NCI-H446 treated with DMSO at 0.1 percent for 48 hours (cell line): ENCODE measurements around the gene SLC38A7.
"Not testable (repeated sequence)": the region's sequence is repeated elsewhere in the genome, so short reads cannot be mapped to it uniquely, and the experiment has no call there.

Experiments used
- DNase-seq: peaks from one replicate; lab custom pipeline; 2025; lab: John Stamatoyannopoulos, UW

The SLC38A7 gene

DNA sequence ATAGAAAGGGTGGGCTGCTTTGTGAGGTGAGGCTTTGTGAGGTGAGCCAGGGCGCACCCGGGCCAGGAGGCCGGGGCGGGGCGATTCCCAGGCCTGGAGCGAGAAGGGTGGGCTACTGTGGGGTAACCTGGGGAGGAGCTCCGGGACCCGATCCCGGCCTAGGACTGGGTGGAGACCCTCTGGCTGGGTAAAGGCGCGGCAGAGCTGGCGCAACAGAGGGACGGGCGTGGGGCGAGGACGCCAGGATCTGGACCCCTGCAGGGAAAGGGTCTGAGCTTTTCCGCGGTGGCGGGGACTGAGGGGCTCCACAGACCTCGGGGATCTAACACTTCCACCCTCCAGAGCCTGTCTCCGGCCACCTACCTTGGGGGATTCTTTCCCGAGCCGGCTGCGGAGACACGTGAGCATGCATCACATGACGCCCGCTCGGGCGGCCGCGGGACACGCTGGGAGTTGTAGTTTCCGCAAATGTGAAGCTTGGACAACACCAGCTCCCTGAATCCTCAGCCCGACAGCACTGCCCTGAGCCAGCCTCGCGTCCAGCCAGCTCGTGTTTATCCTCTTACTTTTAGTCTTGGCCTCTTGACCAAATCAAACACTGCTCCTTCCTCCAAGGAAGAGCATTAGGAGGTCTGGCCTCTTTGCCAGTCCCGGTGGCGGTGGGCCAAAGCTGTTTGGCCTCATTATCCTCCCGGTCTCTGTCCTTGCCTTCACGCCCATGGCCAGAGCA, at the start of gene SLC38A7:
Gene SLC38A7 (minus strand): TSS at position 417 of the 730 bp plus-strand sequence. CDS start 4,644 bp downstream, outside the sequence.
- peak; percentile 3 for DNase-seq

- DNase-seq: peak; percentile 29
Measured at GRCh38 chr16:58733671-58734458, 49.3 kb upstream of the SLC38A7 start, which contains the start of gene GOT2. GOT2 (minus strand) TSS chr16:58734316; CDS start chr16:58734228, 88 bp downstream.

GRCh38 chr16:58733248-58733670, 48.7 kb upstream of the SLC38A7 start:
- DNase-seq: no peak

GRCh38 chr16:58732545-58733247, 48.1 kb upstream of the SLC38A7 start:
- no peak for DNase-seq

GRCh38 chr16:58730724-58731370, 46.3 kb upstream of the SLC38A7 start:
- no peak for DNase-seq

DNA sequence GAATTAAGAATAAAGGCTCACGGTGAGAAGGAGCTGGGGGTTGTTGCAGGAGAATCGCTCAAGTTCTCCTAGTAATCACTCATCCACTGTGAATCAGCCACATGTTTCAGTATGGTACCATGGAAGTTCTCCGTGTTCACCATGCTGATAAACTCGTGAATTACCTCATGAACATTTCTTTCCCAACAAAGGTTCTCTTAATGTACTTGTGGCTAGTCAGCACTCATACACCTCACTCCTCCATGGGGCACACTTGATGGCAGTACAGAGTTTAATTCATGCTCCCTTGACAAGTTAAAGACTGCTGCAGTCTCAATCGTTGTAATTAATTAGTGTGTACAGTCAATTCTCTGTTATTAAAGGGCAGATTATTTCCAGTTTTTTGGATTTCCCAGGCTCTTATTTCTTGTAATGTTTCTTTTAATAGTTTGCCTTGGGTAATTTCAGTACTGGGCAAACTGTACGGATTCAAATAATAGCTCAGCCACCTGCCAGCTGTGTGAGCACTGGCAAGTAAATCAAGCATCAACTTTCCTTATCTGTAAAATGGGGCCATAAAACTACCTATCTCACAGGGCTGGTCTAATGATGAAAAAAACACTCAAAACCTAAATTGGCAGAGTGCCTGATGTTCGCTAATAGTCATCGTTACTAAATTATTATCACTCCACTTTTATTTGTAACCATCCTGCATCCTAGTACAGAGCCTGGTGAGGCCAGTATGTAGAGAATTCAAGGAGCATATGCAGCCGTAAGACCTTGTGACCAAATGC, 43.4 kb upstream of the SLC38A7 start:
- DNase-seq: no peak

DNA sequence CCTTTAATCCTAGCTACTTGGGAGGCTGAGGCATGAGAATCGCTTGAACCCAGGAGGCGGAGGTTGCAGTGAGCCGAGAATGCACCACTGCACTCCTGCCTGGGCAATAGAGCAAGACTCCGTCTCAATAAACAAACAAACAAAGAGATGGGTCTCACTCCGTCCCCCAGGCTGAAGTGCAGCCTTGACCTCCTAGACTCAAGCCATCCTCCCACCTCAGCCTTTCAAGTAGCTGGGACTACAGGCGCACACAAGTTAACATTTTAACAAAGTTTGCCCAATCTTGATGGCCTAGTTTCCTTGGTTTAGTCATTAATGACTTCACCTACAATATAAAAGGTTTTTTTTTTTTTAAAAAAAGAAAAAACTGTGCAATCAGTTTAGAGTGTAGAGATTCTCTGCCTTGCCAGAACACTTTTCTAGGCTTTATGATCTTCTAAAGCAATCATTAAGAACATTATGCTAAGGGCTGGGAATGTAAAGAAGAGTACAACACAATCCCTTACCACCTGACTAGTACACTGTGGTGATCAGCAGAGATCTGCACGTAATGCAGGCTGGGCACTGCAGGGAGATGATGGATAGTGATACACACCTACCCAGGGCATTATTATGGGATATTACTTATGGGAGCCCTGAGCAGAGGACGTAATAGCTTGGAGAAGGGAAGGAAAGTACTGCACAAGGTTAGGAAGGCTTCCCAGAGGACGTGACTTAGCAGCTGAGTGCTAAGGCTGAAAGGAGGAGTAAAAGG, 42.6 kb upstream of the SLC38A7 start:
- no peak for DNase-seq

GRCh38 chr16:58723109-58723508, 38.5 kb upstream of the SLC38A7 start:
- DNase-seq: no peak

- no peak for DNase-seq
Measured at GRCh38 chr16:58717994-58718393, 33.4 kb upstream of the SLC38A7 start.

DNA sequence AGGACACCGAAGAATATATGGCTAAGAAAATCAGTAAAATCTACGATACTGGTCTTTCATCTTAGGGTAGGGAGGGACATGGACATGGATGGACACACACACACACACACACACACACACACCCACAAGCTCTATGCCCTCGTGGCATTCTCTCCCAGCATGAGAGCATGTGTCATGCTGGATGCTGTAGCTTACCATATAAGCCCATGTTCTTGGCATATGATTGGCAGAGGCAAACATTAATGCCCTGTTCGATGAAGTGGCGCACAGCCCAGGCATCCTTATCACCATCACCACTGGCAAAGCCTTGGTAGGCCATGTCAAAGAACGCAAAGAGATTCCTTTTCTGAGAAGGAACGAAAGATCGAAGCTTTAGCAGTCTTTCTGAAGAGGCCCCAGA, 31.9 kb upstream of the SLC38A7 start:
- DNase-seq: no peak

- no peak for DNase-seq
Measured at GRCh38 chr16:58713742-58714141, 29.2 kb upstream of the SLC38A7 start.

DNA sequence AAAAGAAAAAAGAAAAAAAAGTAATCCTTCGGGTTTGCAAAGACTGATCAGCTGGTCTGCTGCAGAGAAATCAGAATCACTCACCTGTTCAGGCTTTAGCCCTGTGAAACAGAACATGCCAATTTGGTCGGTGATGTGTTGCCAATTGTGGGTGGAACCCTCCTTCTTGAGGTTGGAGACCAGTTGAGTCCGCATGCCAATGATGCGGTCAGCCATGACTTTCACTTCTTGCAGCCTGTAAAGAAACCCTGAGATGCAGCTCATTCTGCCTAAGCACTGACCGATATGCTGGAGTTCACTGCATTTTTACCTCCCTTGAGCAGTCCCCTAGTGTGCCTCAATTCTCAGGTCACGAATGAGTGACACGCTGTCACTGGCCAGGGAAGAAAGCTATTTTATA, 24.8 kb upstream of the SLC38A7 start:
- DNase-seq: no peak

DNA sequence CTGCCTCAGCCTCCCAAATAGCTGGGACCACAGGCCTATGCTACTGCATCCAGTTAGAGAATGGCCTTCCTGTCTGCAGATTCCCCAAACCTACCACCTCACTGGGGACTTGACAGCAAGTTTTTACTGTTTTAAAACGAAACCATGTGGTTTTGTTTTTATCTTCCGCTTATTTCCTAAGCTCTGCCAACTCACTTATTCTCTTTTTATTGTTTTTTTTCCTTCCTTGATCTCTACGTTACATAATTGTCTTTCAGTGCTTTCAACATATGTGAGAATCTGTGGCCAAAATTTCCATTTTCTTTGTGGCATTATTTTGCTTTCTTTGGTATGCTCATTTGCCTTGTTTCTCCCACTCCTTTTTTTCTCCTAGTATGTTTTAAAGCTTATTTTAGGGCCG, 14.6 kb upstream of the SLC38A7 start:
- no peak for DNase-seq

DNA sequence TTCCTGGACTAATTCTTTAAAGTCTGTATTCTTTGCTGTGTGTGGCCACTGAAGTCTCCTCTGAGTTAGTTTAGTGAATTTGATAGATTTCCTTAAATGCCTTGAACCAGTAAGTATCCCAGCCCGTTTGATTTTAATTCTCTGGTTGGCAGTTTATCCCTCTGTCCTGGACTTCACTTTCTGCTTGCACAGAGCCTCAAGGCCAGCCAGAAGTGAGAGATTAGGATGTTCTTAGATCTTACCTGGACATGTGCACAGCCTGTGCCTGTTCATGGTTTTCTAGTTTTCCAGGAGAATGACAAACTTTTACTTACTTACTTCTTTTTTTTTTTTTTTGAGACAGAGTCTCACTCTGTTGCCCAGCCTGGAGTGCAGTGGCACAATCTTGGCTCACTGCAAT, 10.8 kb upstream of the SLC38A7 start:
- no peak for DNase-seq

- DNase-seq: no peak
Measured at GRCh38 chr16:58692450-58692849, 7.9 kb upstream of the SLC38A7 start.

GRCh38 chr16:58686985-58687706, 2.6 kb upstream of the SLC38A7 start:
- DNase-seq: not testable (repeated sequence)

- no peak for DNase-seq
Measured at GRCh38 chr16:58685084-58685449, 497 bp upstream of the SLC38A7 start.

DNA sequence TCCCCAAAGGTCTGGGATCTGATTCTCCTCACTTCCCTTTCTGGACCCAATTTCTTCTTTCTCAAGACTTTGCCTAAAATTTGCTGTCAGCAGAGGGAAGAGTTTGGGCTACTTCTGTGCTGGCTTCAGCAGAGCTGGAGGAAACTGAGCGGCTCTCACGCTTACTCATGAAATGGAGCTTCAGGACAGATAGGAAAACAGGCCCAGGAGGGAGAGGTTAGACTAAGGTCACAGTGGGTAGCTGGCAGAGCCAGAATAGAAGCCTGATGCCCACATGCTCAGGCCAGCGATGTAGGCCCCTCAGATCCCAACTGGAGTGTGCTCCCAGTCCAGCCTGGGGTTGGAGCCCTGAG, 593 bp downstream of the SLC38A7 start:
- DNase-seq: no peak

DNA sequence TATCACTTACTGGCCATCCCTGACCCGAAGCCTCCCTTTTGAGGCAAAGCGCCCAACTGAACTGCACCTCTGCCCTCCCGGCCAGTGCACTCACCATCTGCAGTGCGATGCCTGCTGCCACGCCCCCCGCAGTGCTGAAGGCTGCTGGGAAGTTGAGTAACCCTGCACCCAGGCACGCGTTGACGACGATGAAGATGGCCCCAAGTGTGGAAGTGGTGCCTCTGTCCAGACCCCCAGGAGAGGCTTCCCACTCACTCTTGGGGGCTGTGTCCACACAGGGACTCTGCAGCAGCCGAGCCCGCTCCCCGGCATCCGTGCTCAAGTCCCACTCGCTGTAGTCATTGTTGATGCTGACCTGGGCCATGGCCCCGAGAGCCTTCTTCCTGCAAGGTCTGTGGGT, 4.8 kb downstream of the SLC38A7 start:
- DNase-seq: no peak

DNA sequence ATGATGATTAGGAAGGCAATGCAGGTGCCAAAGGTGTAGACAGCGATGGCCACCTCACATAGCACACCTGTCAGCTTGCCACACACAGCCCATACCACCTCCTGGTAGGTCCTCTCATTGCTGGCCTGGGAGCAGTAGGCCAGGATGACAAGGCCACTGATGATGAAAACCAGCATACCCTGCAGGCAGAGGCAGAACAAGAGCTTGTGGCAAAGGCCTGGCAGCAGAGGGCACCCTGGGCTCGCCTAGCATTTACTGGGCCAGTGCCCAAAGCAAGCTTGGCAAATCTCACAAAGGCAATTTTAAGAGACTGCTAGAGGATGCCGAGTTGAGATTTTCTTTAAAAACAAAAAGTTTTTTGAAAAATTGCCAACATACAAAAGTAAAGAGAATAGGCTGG, 5.9 kb downstream of the SLC38A7 start:
- no peak for DNase-seq
